Endodermal cell (in vitro differentiated cells): ENCODE measurements around the gene KAZN. TPM values are rescaled to one million over a fixed set of nuclear protein-coding genes. Genes with fewer than 3 reads are reported as not detected.

Source experiments
- DNase-seq: peaks from one replicate; pipeline ENCODE4 v3.0.0-alpha.2; 2017
- H3K27ac ChIP-seq: 2 replicates; pipeline ENCODE4 v1.5.1; 2013; ENCODE audit warnings: mild to moderate bottlenecking, low read depth, low read length, moderate library complexity
- H3K27me3 ChIP-seq: 2 replicates; pipeline ENCODE4 v1.6.1; 2013; ENCODE audit warnings: mild to moderate bottlenecking, low read length, moderate library complexity; ENCODE audit not compliant: insufficient read depth, control insufficient read depth, poor library complexity, severe bottlenecking
- H3K36me3 ChIP-seq: 2 replicates; pipeline ENCODE4 v1.7.0; 2013; ENCODE audit warnings: mild to moderate bottlenecking, low read length, moderate library complexity; ENCODE audit not compliant: control insufficient read depth, insufficient read depth
- H3K4me1 ChIP-seq: one replicate; pipeline ENCODE4 v1.7.0; 2013; ENCODE audit warnings: low read length; ENCODE audit not compliant: control insufficient read depth, insufficient read depth
- H3K4me3 ChIP-seq: 2 replicates; pipeline ENCODE4 v1.5.1; 2013; ENCODE audit warnings: mild to moderate bottlenecking, low read length, moderate library complexity
- H3K9ac ChIP-seq: 2 replicates; pipeline ENCODE4 v1.6.1; 2013; ENCODE audit warnings: mild to moderate bottlenecking, low read length, moderate library complexity; ENCODE audit not compliant: poor library complexity, severe bottlenecking; ENCODE audit errors: extremely low read depth
- H3K9me3 ChIP-seq: 2 replicates; pipeline ENCODE4 v1.6.1; 2013; ENCODE audit warnings: mild to moderate bottlenecking, low read length, moderate library complexity; ENCODE audit not compliant: control insufficient read depth
- H3K27ac Mint-ChIP-seq: 2 replicates; pipeline ENCODE4 v1.8.0; 2020; ENCODE audit warnings: mixed read lengths
- H3K27me3 Mint-ChIP-seq: 2 replicates; pipeline ENCODE4 v1.8.0; 2021; ENCODE audit warnings: mild to moderate bottlenecking, mixed read lengths; ENCODE audit not compliant: insufficient read depth
- H3K36me3 Mint-ChIP-seq: 2 replicates; pipeline ENCODE4 v1.8.0; 2020; ENCODE audit warnings: low read depth, mixed read lengths
- H3K4me1 Mint-ChIP-seq: 2 replicates; pipeline ENCODE4 v1.8.0; 2020; ENCODE audit warnings: mixed read lengths
- H3K4me3 Mint-ChIP-seq: 2 replicates; pipeline ENCODE4 v1.8.0; 2020; ENCODE audit warnings: mild to moderate bottlenecking, moderate library complexity, mixed read lengths
- H3K9me3 Mint-ChIP-seq: 2 replicates; pipeline ENCODE4 v1.8.0; 2020; ENCODE audit warnings: mild to moderate bottlenecking, mixed read lengths
- CTCF ChIP-seq: fragments of 200-600 bp; sonication (generic); conservative IDR thresholded peaks from 2 replicates; pipeline ENCODE4 v1.5.0; 2021; ENCODE audit warnings: antibody characterized with exemption, mild to moderate bottlenecking
- WGBS, 2 experiments: methylation state at CpG; one replicate each; pipeline versions ENCODE4 v1.1.5 to v1.1.7; 2013; ENCODE audit warnings: missing lambda C conversion rate in 2 of 2, mixed read lengths in 1 of 2; ENCODE audit not compliant: insufficient coverage in 1 of 2, insufficient read length in 1 of 2; 5-methylcytosine and 5-hydroxymethylcytosine counted together
- total RNA-seq, 2 donors: library from RNA; stranded (reverse); fragmentation: NEBNext Ultra II Directional in 1 of 2; extraction: Animal tissue kit (Norgen Biotek cat#: 25700) in 1 of 2; gene quantifications; 2 replicates in 1 of 2; 3 replicates in 1 of 2; pipeline ENCODE4 v1.2.1, GENCODE V29; 2021

Gene KAZN
- total RNA-seq, 2 donors from 2014 or later = 12.4 to 13.9 TPM

- no peak for TF ChIP-seq CTCF
- Histone ChIP-seq H3K27me3 (no peaks in the 10 kb centered on the region), H3K4me1 (peaks cover 7% of the 10 kb centered on the region), H3K36me3 (no peaks in the 10 kb centered on the region), H3K27ac (no peak overlapping the region), H3K9ac (no peak overlapping the region), H3K4me3 (no peak overlapping the region), H3K9me3 (no peaks in the 10 kb centered on the region)
- WGBS, 2 experiments = 95 to 100% methylated on average over 2 to 6 of the region's 6 CpGs
- peak; percentile 33 for DNase-seq
- Mint-ChIP-seq H3K4me1 (peaks cover 62% of the 10 kb centered on the region), H3K4me3 (no peak overlapping the region), H3K27ac (no peak overlapping the region), H3K9me3 (no peaks in the 10 kb centered on the region), H3K27me3 (peaks cover 11% of the 10 kb centered on the region), H3K36me3 (no peaks in the 10 kb centered on the region)
Measured at GRCh38 chr1:14738235-14738634, 139.8 kb downstream of the KAZN start.

- H3K4me3 ChIP-seq = no peak overlapping the region
- no peaks in the 10 kb centered on the region for H3K36me3 Mint-ChIP-seq
- 79 to 80% methylated on average over 7 to 8 of the region's 8 CpGs for WGBS, 2 experiments
- H3K27me3 ChIP-seq = no peaks in the 10 kb centered on the region
- no peak overlapping the region for H3K27ac Mint-ChIP-seq
- no peak for TF ChIP-seq CTCF
- H3K27ac ChIP-seq = no peak overlapping the region
- no peaks in the 10 kb centered on the region for H3K9me3 Mint-ChIP-seq
- no peak overlapping the region for H3K4me3 Mint-ChIP-seq
- peaks cover 58% of the 10 kb centered on the region for H3K4me1 Mint-ChIP-seq
- no peak for DNase-seq
- no peak overlapping the region for H3K9ac ChIP-seq
- no peaks in the 10 kb centered on the region for H3K36me3 ChIP-seq
- H3K4me1 ChIP-seq = peaks cover 7% of the 10 kb centered on the region
- no peaks in the 10 kb centered on the region for H3K9me3 ChIP-seq
- H3K27me3 Mint-ChIP-seq = peaks cover 8% of the 10 kb centered on the region
Measured at GRCh38 chr1:14738647-14739046, 140.2 kb downstream of the KAZN start.

- no peak overlapping the region for H3K4me3 Mint-ChIP-seq
- WGBS, 2 experiments = 83 to 84% methylated on average over 9 to 15 of the region's 16 CpGs
- peaks cover 3% of the 10 kb centered on the region for H3K27me3 Mint-ChIP-seq
Measured at GRCh38 chr1:14739082-14739832, 140.8 kb downstream of the KAZN start.

More at GRCh38 chr1:14739082-14739832, 140.8 kb downstream of the KAZN start:
- Histone ChIP-seq H3K9me3 (no peaks in the 10 kb centered on the region), H3K4me1 (peaks cover 7% of the 10 kb centered on the region), H3K9ac (no peak overlapping the region), H3K27me3 (no peaks in the 10 kb centered on the region), H3K27ac (no peak overlapping the region), H3K36me3 (no peaks in the 10 kb centered on the region), H3K4me3 (no peak overlapping the region)
- DNase-seq = peak; percentile 54
- TF ChIP-seq CTCF = no peak
- no peaks in the 10 kb centered on the region for H3K36me3 Mint-ChIP-seq
- H3K27ac Mint-ChIP-seq = no peak overlapping the region
- peaks cover 53% of the 10 kb centered on the region for H3K4me1 Mint-ChIP-seq
- H3K9me3 Mint-ChIP-seq = no peaks in the 10 kb centered on the region
